ENCODE data around the gene NMNAT3.

NMNAT3 gene

GRCh38 chr3:139557041-139557440 lies 120.7 kb downstream of the NMNAT3 start:
- H3K36me3 ChIP-seq (replicated peaks): no peaks in the 10 kb centered on the region
- in situ Hi-C loops (cut with HindIII; ENCODE audit: low pct_ligation_motif_present, low sequenced_read_pairs): no loop called here
- no peak for TF ChIP-seq CTCF (IDR thresholded peaks at IDR 0.05; ENCODE audit: low read depth, low read length, missing control alignments)
- no peak for DNase-seq
- H3K27ac ChIP-seq: no peak overlapping the region
- H3K27me3 ChIP-seq (replicated peaks): no peaks in the 10 kb centered on the region
- no peak overlapping the region for H3K4me3 ChIP-seq (ENCODE audit: low read depth, low read length)

- no peak for TF ChIP-seq CTCF (IDR thresholded peaks at IDR 0.05; ENCODE audit: low read depth, low read length, missing control alignments)
- Histone ChIP-seq H3K36me3 (replicated peaks) (no peaks in the 10 kb centered on the region), H3K27me3 (replicated peaks) (no peaks in the 10 kb centered on the region), H3K27ac (no peak overlapping the region), H3K4me3 (ENCODE audit: low read depth, low read length) (no peak overlapping the region)
- DNase-seq: no peak
- in situ Hi-C loops (cut with HindIII; ENCODE audit: low pct_ligation_motif_present, low sequenced_read_pairs): no loop called here
Observed at GRCh38 chr3:139555249-139555648, 122.5 kb downstream of the NMNAT3 start.

- no peak for DNase-seq
- H3K36me3 ChIP-seq (replicated peaks): no peaks in the 10 kb centered on the region
- no peak overlapping the region for H3K27ac ChIP-seq
- H3K4me3 ChIP-seq (ENCODE audit: low read depth, low read length): no peak overlapping the region
- no peaks in the 10 kb centered on the region for H3K27me3 ChIP-seq (replicated peaks)
- in situ Hi-C loops (cut with HindIII; ENCODE audit: low pct_ligation_motif_present, low sequenced_read_pairs): no loop called here
- TF ChIP-seq CTCF (IDR thresholded peaks at IDR 0.05; ENCODE audit: low read depth, low read length, missing control alignments): no peak
Observed at GRCh38 chr3:139554628-139555027, 123.1 kb downstream of the NMNAT3 start.

GRCh38 chr3:139552632-139553365 lies 125.0 kb downstream of the NMNAT3 start:
- in situ Hi-C loops (cut with HindIII; ENCODE audit: low pct_ligation_motif_present, low sequenced_read_pairs): no loop called here
- Histone ChIP-seq H3K36me3 (replicated peaks) (no peaks in the 10 kb centered on the region), H3K4me3 (ENCODE audit: low read depth, low read length) (no peak overlapping the region), H3K27me3 (replicated peaks) (no peaks in the 10 kb centered on the region), H3K27ac (no peak overlapping the region)
- DNase-seq: no peak
- no peak for TF ChIP-seq CTCF (IDR thresholded peaks at IDR 0.05; ENCODE audit: low read depth, low read length, missing control alignments)

GRCh38 chr3:139548801-139549200 lies 129.0 kb downstream of the NMNAT3 start:
- Histone ChIP-seq H3K4me3 (ENCODE audit: low read depth, low read length) (no peak overlapping the region), H3K27me3 (replicated peaks) (no peaks in the 10 kb centered on the region), H3K36me3 (replicated peaks) (no peaks in the 10 kb centered on the region), H3K27ac (no peak overlapping the region)
- DNase-seq: no peak
- no peak for TF ChIP-seq CTCF (IDR thresholded peaks at IDR 0.05; ENCODE audit: low read depth, low read length, missing control alignments)
- in situ Hi-C loops (cut with HindIII; ENCODE audit: low pct_ligation_motif_present, low sequenced_read_pairs): no loop called here

GRCh38 chr3:139547666-139548065 lies 130.1 kb downstream of the NMNAT3 start:
- Histone ChIP-seq H3K36me3 (replicated peaks) (no peaks in the 10 kb centered on the region), H3K4me3 (ENCODE audit: low read depth, low read length) (no peak overlapping the region), H3K27me3 (replicated peaks) (no peaks in the 10 kb centered on the region), H3K27ac (no peak overlapping the region)
- no peak for DNase-seq
- TF ChIP-seq CTCF (IDR thresholded peaks at IDR 0.05; ENCODE audit: low read depth, low read length, missing control alignments): no peak
- in situ Hi-C loops (cut with HindIII; ENCODE audit: low pct_ligation_motif_present, low sequenced_read_pairs): no loop called here
